ENCODE measurements around the gene CAMK2G.

- TF ChIP-seq CREB5 (CRISPR knock-in tag; IDR thresholded peaks at IDR 0.05; ENCODE audit: low read depth) (no peak), PPARA (CRISPR knock-in tag; IDR thresholded peaks at IDR 0.05; ENCODE audit: borderline replicate concordance) (no peak), TOX (CRISPR knock-in tag; IDR thresholded peaks at IDR 0.05; ENCODE audit: borderline replicate concordance) (no peak), ZFP3 (CRISPR knock-in tag; IDR thresholded peaks at IDR 0.05) (no peak), TCF4 (CRISPR knock-in tag; IDR thresholded peaks at IDR 0.05; ENCODE audit: borderline replicate concordance) (no peak), ISL1 (CRISPR knock-in tag; IDR thresholded peaks at IDR 0.05) (no peak)
These were observed 33.3 kb downstream of the CAMK2G start for GRCh38 chr10:73841061-73841421.
